HepG2 (cell line): ENCODE measurements around the gene GLDN. TPM values are rescaled to one million over a fixed set of nuclear protein-coding genes. Genes with fewer than 3 reads are reported as not detected.
A peak's percentile ranks its signal among the peaks of the same experiment; 100 is the strongest.

Source experiments
- CBX1 ChIP-seq: IDR thresholded peaks from one replicate; pipeline ENCODE4 v1.6.1; 2016; ENCODE audit warnings: antibody characterized with exemption, low read depth
- MED13 ChIP-seq: sonication (generic); formaldehyde crosslinking; IDR thresholded peaks from 2 replicates; pipeline ENCODE4 v1.5.0; 2020; ENCODE audit warnings: missing genetic modification reagents
- ONECUT2 ChIP-seq: sonication (generic); formaldehyde crosslinking; IDR thresholded peaks from 2 replicates; pipeline ENCODE4 v1.4.0; 2020; ENCODE audit warnings: missing genetic modification reagents
- STAG1 ChIP-seq: sonication (generic); formaldehyde crosslinking; IDR thresholded peaks from 2 replicates; pipeline ENCODE4 v1.4.0; 2020; ENCODE audit warnings: missing genetic modification reagents
- TCF7L2 ChIP-seq: IDR thresholded peaks from 2 replicates; pipeline ENCODE4 v1.6.1; 2011; ENCODE audit warnings: mild to moderate bottlenecking, low read depth, low read length, moderate library complexity
- U2AF1 ChIP-seq: fragments of 200-400 bp; formaldehyde crosslinking; optimal IDR thresholded peaks from 2 replicates; pipeline ENCODE3; 2017; ENCODE audit warnings: mild to moderate bottlenecking, low read depth, low read length
- ZNF549 ChIP-seq: sonication (generic); formaldehyde crosslinking; IDR thresholded peaks from 2 replicates; pipeline ENCODE4 v1.5.0; 2020; ENCODE audit warnings: missing genetic modification reagents
- ZNF841 ChIP-seq: sonication (generic); formaldehyde crosslinking; IDR thresholded peaks from 2 replicates; pipeline ENCODE4 v1.8.1; 2023; ENCODE audit warnings: missing genetic modification reagents, borderline replicate concordance
- ZNF891 ChIP-seq: sonication (generic); formaldehyde crosslinking; IDR thresholded peaks from 2 replicates; pipeline ENCODE4 v1.5.0; 2020; ENCODE audit warnings: mild to moderate bottlenecking, missing genetic modification reagents
- ZSCAN20 ChIP-seq: sonication (generic); formaldehyde crosslinking; IDR thresholded peaks from 2 replicates; pipeline ENCODE4 v1.4.0; 2020; ENCODE audit warnings: missing genetic modification reagents, mild to moderate bottlenecking, borderline replicate concordance
- polyA plus RNA-seq, 8 experiments: library from polyadenylated mRNA; depleted of rRNA in 3 of 8; stranded (reverse) in 7 of 8; unstranded in 1 of 8; fragments of >200 nt; fragmentation: Illumina TruSeq in 4 of 8; extraction: Trizol in 4 of 8; gene quantifications; 2 replicates each; pipeline versions ENCODE4 v1.2.1 to v1.2.3, GENCODE V29; 2011 to 2016; ENCODE audit warnings: low read depth in 4 of 8, missing spikeins in 1 of 8, mixed read lengths in 1 of 8; ENCODE audit not compliant: insufficient read depth in 1 of 8
- total RNA-seq, 5 experiments: library from RNA; depleted of rRNA; stranded (reverse); fragments of >200 nt; fragmentation: Illumina TruSeq; extraction: Trizol; gene quantifications; 2 replicates each; pipeline ENCODE4 v1.2.3, GENCODE V29; 2016; ENCODE audit warnings: low read depth in 1 of 5
- TF ChIP-seq, protein P1 (sequence below): sonication (generic); formaldehyde crosslinking; IDR thresholded peaks from 2 replicates; pipeline ENCODE4 v1.4.0; 2020; ENCODE audit warnings: missing genetic modification reagents, borderline replicate concordance
- TF ChIP-seq, protein P2 (sequence below): sonication (generic); formaldehyde crosslinking; IDR thresholded peaks from 2 replicates; pipeline ENCODE4 v1.4.0; 2020; ENCODE audit warnings: missing genetic modification reagents
- TF ChIP-seq, protein P3 (sequence below): sonication (generic); formaldehyde crosslinking; IDR thresholded peaks from 2 replicates; pipeline ENCODE4 v1.4.0; 2020; ENCODE audit warnings: missing genetic modification reagents; ENCODE audit errors: not compliant biosample characterization
- TF ChIP-seq, protein P4 (sequence below): sonication (generic); formaldehyde crosslinking; IDR thresholded peaks from 2 replicates; pipeline ENCODE4 v1.5.0; 2020; ENCODE audit warnings: mild to moderate bottlenecking, missing genetic modification reagents, moderate library complexity
- TF ChIP-seq, protein P5 (sequence below), 2 experiments: IDR thresholded peaks; 2 replicates each; pipeline ENCODE4 v1.6.1; 2011 to 2012; ENCODE audit warnings: low read length in 2 of 2, borderline replicate concordance in 1 of 2, low read depth in 1 of 2, mild to moderate bottlenecking in 1 of 2, moderate library complexity in 1 of 2

GLDN gene
- total and polyA plus RNA-seq, 2 of the 13 experiments (the other 11 are each of a cell fraction or from before 2014, with no cell fraction given): 0.86 to 1.0 TPM

DNA sequence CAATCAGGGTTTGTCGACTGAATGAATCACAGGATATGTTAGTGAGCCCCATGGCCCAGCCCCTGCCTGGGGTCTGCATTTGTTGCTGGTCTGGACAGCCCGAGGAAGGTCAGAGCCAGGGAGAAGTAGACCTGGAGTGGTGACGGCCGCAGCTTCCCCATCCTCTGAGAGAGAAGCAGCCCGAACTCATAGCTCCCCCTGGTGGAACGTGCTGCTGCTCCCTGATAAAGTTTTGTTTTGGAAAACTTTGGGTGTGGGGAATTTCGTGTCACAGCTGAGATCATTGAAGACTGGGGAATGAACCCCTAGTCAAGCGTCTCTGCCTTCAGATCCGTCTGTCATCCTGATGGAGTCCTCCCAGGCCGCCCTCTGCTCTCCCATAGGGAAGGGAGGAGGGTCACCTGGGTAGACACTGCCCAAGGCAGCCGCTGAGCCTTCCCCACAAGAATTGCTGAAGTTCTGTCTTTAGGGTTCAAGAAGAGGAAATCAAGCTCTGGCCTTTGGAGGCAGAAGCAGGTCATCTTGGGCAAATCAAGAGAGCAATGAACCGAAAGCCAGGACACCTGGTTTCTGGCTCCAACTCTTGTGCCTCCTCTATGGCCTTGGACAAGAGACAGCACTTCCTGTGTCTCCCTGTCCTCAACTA is 60.5 kb downstream of the GLDN start (continued):
- TF ChIP-seq MED13 (CRISPR knock-in tag) (no peak), TCF7L2 (no peak), STAG1 (CRISPR knock-in tag) (peak; percentile 71), ZNF891 (0 out of 2 replicates have a peak, but pooled peaks have one; percentile 49), ZNF841 (CRISPR knock-in tag) (no peak), CBX1 (no peak), ZSCAN20 (no peak), ZNF549 (CRISPR knock-in tag) (no peak), ONECUT2 (no peak), U2AF1 (no peak)
- TF ChIP-seq, protein P1, sequence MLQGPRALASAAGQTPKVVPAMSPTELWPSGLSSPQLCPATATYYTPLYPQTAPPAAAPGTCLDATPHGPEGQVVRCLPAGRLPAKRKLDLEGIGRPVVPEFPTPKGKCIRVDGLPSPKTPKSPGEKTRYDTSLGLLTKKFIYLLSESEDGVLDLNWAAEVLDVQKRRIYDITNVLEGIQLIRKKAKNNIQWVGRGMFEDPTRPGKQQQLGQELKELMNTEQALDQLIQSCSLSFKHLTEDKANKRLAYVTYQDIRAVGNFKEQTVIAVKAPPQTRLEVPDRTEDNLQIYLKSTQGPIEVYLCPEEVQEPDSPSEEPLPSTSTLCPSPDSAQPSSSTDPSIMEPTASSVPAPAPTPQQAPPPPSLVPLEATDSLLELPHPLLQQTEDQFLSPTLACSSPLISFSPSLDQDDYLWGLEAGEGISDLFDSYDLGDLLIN: no peak
- TF ChIP-seq, protein P2, sequence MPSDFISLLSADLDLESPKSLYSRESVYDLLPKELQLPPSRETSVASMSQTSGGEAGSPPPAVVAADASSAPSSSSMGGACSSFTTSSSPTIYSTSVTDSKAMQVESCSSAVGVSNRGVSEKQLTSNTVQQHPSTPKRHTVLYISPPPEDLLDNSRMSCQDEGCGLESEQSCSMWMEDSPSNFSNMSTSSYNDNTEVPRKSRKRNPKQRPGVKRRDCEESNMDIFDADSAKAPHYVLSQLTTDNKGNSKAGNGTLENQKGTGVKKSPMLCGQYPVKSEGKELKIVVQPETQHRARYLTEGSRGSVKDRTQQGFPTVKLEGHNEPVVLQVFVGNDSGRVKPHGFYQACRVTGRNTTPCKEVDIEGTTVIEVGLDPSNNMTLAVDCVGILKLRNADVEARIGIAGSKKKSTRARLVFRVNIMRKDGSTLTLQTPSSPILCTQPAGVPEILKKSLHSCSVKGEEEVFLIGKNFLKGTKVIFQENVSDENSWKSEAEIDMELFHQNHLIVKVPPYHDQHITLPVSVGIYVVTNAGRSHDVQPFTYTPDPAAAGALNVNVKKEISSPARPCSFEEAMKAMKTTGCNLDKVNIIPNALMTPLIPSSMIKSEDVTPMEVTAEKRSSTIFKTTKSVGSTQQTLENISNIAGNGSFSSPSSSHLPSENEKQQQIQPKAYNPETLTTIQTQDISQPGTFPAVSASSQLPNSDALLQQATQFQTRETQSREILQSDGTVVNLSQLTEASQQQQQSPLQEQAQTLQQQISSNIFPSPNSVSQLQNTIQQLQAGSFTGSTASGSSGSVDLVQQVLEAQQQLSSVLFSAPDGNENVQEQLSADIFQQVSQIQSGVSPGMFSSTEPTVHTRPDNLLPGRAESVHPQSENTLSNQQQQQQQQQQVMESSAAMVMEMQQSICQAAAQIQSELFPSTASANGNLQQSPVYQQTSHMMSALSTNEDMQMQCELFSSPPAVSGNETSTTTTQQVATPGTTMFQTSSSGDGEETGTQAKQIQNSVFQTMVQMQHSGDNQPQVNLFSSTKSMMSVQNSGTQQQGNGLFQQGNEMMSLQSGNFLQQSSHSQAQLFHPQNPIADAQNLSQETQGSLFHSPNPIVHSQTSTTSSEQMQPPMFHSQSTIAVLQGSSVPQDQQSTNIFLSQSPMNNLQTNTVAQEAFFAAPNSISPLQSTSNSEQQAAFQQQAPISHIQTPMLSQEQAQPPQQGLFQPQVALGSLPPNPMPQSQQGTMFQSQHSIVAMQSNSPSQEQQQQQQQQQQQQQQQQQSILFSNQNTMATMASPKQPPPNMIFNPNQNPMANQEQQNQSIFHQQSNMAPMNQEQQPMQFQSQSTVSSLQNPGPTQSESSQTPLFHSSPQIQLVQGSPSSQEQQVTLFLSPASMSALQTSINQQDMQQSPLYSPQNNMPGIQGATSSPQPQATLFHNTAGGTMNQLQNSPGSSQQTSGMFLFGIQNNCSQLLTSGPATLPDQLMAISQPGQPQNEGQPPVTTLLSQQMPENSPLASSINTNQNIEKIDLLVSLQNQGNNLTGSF (CRISPR knock-in tag): no peak
- TF ChIP-seq, protein P3, sequence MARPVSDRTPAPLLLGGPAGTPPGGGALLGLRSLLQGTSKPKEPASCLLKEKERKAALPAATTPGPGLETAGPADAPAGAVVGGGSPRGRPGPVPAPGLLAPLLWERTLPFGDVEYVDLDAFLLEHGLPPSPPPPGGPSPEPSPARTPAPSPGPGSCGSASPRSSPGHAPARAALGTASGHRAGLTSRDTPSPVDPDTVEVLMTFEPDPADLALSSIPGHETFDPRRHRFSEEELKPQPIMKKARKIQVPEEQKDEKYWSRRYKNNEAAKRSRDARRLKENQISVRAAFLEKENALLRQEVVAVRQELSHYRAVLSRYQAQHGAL (CRISPR knock-in tag): no peak
- TF ChIP-seq, protein P4, sequence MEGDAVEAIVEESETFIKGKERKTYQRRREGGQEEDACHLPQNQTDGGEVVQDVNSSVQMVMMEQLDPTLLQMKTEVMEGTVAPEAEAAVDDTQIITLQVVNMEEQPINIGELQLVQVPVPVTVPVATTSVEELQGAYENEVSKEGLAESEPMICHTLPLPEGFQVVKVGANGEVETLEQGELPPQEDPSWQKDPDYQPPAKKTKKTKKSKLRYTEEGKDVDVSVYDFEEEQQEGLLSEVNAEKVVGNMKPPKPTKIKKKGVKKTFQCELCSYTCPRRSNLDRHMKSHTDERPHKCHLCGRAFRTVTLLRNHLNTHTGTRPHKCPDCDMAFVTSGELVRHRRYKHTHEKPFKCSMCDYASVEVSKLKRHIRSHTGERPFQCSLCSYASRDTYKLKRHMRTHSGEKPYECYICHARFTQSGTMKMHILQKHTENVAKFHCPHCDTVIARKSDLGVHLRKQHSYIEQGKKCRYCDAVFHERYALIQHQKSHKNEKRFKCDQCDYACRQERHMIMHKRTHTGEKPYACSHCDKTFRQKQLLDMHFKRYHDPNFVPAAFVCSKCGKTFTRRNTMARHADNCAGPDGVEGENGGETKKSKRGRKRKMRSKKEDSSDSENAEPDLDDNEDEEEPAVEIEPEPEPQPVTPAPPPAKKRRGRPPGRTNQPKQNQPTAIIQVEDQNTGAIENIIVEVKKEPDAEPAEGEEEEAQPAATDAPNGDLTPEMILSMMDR (CRISPR knock-in tag): peak; percentile 73
- TF ChIP-seq, protein P5, sequence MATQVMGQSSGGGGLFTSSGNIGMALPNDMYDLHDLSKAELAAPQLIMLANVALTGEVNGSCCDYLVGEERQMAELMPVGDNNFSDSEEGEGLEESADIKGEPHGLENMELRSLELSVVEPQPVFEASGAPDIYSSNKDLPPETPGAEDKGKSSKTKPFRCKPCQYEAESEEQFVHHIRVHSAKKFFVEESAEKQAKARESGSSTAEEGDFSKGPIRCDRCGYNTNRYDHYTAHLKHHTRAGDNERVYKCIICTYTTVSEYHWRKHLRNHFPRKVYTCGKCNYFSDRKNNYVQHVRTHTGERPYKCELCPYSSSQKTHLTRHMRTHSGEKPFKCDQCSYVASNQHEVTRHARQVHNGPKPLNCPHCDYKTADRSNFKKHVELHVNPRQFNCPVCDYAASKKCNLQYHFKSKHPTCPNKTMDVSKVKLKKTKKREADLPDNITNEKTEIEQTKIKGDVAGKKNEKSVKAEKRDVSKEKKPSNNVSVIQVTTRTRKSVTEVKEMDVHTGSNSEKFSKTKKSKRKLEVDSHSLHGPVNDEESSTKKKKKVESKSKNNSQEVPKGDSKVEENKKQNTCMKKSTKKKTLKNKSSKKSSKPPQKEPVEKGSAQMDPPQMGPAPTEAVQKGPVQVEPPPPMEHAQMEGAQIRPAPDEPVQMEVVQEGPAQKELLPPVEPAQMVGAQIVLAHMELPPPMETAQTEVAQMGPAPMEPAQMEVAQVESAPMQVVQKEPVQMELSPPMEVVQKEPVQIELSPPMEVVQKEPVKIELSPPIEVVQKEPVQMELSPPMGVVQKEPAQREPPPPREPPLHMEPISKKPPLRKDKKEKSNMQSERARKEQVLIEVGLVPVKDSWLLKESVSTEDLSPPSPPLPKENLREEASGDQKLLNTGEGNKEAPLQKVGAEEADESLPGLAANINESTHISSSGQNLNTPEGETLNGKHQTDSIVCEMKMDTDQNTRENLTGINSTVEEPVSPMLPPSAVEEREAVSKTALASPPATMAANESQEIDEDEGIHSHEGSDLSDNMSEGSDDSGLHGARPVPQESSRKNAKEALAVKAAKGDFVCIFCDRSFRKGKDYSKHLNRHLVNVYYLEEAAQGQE (IDR thresholded peaks at IDR 0.05; ENCODE audit: borderline replicate concordance in 1 of 2, low read depth in 1 of 2, low read length in 2 of 2): no peak
